Psoas muscle (tissue), 8 donors: ENCODE results near the gene RAD51B. TPM values are rescaled to one million over a fixed set of nuclear protein-coding genes. Genes with fewer than 3 reads are reported as not detected.

Source experiments
- ATAC-seq, 4 donors: fragments of 200-7000 bp; cut with Tn5 transposase; one replicate each; pipeline ENCODE4 v1.9.1; 2020; ENCODE audit warnings: moderate library complexity in 3 of 4, mild to moderate bottlenecking in 2 of 4
- DNase-seq, 2 donors: peaks; one replicate each; pipeline ENCODE4 v3.0.0-alpha.2; 2020
- H3K27ac ChIP-seq: fragments of 200-600 bp; one replicate; pipeline ENCODE4 v1.8.0; 2022
- H3K27me3 ChIP-seq, 3 donors: fragments of 200-600 bp in 1 of 3; one replicate each; pipeline versions ENCODE4 v1.6.1 to v1.8.0; 2013 to 2022; ENCODE audit warnings: low read length in 2 of 3, mild to moderate bottlenecking in 2 of 3, moderate library complexity in 1 of 3; ENCODE audit not compliant: insufficient read depth in 3 of 3
- H3K36me3 ChIP-seq, 2 donors: fragments of 200-600 bp in 1 of 2; one replicate each; pipeline versions ENCODE4 v1.6.1 to v1.8.0; 2013 to 2022; ENCODE audit warnings: low read depth in 1 of 2, mild to moderate bottlenecking in 1 of 2, moderate library complexity in 1 of 2; ENCODE audit not compliant: insufficient read depth in 1 of 2
- H3K4me1 ChIP-seq: fragments of 200-600 bp; one replicate; pipeline ENCODE4 v1.8.0; 2022
- H3K4me3 ChIP-seq: fragments of 200-600 bp; one replicate; pipeline ENCODE4 v1.8.0; 2022; ENCODE audit warnings: mild to moderate bottlenecking
- H3K9me3 ChIP-seq: fragments of 200-600 bp; one replicate; pipeline ENCODE4 v1.8.0; 2022
- WGBS, 3 donors: extraction: QIAGEN DNeasy Blood & Tissue Kit; methylation state at CpG; one replicate each; pipeline versions ENCODE4 v1.1.6 to v1.1.7; 2013; 5-methylcytosine and 5-hydroxymethylcytosine counted together
- intact Hi-C, 2 donors: fragments of 100-400 bp; cut with DNase I; formaldehyde crosslinking; loops; one replicate each; pipeline versions ENCODE4 v1.11.0 to v1.14.2; 2022
- polyA plus RNA-seq, 3 donors: library from polyadenylated mRNA; stranded (reverse); fragments of 200-250 nt; gene quantifications; one replicate each; pipeline ENCODE4 v1.2.3, GENCODE V29; 2013
- total RNA-seq, 4 donors: library from RNA; stranded (reverse); fragmentation: NEBNext Ultra II Directional in 2 of 4; extraction: Animal tissue kit (Norgen Biotek cat#: 25700) in 2 of 4; gene quantifications; one replicate each; pipeline versions ENCODE4 v1.2.1 to v1.2.4, GENCODE V29; 2021 to 2023
- TF ChIP-seq, protein P1 (sequence below): fragments of 200-600 bp; IDR thresholded peaks from one replicate; pipeline ENCODE4 v1.8.0; 2022; ENCODE audit warnings: antibody characterized with exemption
- donor health status: healthy with polysubstance abuse.
- donor health status: DM: no; HTN: no; CAD: no; lungs with moderate emphysema.
- donor health status: Bipolar disorder and iron deficiency.
- donor health status: healthy.
- donor health status: DM: yes; HTN: yes; CAD: no.
- donor health status: DM: no; HTN: no; CAD: no.
- donor health status: DM: no; HTN: no; CAD: no.
- donor health status: DM: yes; HTN: yes; CAD: no.

Gene RAD51B
- total and polyA plus RNA-seq, 7 donors = 0.60 to 7.2 (median 2.2) TPM

DNA sequence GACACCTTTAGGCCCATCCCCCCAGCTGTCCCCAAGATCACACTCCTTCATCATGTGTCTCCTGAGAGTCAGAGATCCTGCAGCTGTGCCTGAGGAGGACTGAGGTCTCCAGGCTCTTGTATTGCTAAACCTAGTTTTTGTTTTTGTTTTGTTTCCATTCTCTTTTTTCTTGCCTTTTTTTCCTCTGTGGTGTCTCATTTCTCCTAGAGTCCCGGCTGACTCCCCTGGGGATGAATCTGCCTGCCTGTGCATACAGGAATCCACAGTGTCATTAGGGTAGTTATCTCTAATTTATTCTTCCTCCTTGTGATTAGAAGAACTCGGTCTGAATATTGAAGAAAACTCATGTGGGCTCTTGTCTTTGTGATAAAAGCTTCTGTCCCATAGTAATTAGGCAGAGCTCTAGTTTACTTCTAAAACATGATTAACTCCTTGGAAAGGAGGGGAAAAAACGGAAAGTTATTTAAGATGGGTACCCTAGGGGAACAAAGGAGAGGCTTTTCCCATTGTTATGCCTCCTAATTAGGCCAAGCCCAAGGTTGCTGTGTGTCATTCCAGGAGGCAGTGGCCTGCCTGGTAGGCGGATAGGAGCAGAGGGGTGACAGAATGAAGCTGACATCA lies 630.1 kb downstream of the RAD51B start:
- Histone ChIP-seq H3K27me3 (no peaks in the 10 kb centered on the region), H3K9me3 (no peaks in the 10 kb centered on the region), H3K27ac (no peak overlapping the region), H3K4me1 (peaks cover 8% of the 10 kb centered on the region), H3K4me3 (no peak overlapping the region), H3K36me3 (no peaks in the 10 kb centered on the region)
- no peak for DNase-seq
- 59 to 68% (median 66%) methylated on average over 4 of the region's 4 CpGs for WGBS, 3 donors
- intact Hi-C loops = no loop called here
- ATAC-seq = peak in 1 of 4 donors; percentile 36
- TF ChIP-seq, protein P1, sequence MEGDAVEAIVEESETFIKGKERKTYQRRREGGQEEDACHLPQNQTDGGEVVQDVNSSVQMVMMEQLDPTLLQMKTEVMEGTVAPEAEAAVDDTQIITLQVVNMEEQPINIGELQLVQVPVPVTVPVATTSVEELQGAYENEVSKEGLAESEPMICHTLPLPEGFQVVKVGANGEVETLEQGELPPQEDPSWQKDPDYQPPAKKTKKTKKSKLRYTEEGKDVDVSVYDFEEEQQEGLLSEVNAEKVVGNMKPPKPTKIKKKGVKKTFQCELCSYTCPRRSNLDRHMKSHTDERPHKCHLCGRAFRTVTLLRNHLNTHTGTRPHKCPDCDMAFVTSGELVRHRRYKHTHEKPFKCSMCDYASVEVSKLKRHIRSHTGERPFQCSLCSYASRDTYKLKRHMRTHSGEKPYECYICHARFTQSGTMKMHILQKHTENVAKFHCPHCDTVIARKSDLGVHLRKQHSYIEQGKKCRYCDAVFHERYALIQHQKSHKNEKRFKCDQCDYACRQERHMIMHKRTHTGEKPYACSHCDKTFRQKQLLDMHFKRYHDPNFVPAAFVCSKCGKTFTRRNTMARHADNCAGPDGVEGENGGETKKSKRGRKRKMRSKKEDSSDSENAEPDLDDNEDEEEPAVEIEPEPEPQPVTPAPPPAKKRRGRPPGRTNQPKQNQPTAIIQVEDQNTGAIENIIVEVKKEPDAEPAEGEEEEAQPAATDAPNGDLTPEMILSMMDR = no peak

DNA sequence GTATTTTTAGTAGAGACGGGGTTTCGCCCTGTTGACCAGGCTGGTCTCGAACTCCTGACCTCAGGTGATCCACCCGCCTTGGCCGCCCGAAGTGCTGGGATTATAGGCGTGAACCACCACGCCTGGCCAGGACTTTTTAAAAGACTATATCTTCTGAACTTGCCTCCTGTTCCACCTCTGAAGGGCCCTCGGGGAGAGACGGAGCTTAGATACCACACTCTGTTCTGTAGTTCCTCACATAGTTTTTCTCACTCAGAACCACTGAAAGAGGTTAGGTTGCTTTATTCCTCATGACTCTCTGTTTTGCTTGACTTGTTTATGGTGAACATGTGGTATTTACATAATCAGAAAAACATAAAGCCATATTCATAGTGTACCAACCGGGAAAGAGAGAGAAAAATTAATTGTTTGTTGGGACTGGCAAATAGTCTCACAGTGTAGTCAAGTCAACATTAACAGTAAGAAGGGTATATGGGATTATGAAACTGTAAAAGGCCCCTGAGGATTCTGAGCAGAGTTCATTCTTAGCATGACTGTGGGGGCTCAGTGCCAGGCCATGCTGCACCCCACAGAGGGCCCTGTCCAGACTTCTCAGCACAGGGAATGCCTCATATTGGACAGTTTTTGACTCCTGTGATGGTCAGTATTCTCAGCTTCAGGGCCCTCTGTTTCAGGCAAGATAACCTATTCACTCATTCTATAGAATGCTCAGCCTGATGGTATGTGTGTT lies 631.0 kb downstream of the RAD51B start:
- no peaks in the 10 kb centered on the region for H3K27me3 ChIP-seq
- H3K36me3 ChIP-seq = no peaks in the 10 kb centered on the region
- 95 to 98% (median 97%) methylated on average over 11 of the region's 11 CpGs for WGBS, 3 donors
- DNase-seq (no peak), ATAC-seq (peak in 1 of 4 donors; percentile 17)
- no peaks in the 10 kb centered on the region for H3K4me1 ChIP-seq
- TF ChIP-seq, protein P1 = no peak
- no peaks in the 10 kb centered on the region for H3K9me3 ChIP-seq
- H3K27ac ChIP-seq = no peak overlapping the region
- intact Hi-C loops = no loop called here
- H3K4me3 ChIP-seq = no peak overlapping the region

DNA sequence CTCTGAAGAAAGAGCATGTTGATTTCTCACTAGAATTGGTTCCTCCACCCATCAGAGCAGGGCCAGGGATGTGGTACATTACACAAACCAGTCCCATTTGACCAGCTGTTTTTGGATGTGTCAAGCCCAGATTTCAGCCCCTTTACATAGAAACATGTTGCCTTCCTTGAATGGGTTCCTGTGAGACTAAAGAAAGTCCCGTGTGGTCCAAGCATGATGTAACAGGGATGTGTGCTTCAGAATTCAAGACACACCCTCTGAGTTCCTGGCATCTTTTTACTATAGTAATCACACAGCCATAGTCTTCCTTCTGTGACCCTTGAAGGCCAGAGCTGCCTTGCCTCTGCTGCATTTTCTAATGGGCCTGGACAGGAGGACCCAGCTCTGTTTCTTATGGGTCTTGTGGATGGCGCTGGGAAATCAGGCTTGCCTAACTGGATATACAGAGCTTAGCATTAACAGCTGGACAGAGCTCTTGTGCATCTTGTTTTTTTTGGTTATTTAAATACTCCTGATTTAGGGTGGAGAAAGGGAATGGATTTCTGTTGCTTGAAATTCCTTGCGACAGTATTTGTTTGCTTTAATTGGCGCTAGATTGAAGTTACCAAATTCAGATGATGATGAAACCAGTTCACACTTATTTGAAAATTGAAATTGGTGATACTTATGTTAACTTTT lies 632.3 kb downstream of the RAD51B start:
- WGBS, 3 donors = 71 to 81% (median 76%) methylated on average over 4 of the region's 4 CpGs
- H3K36me3 ChIP-seq = no peaks in the 10 kb centered on the region
- H3K4me3 ChIP-seq = no peak overlapping the region
- no peaks in the 10 kb centered on the region for H3K4me1 ChIP-seq
- no peaks in the 10 kb centered on the region for H3K27me3 ChIP-seq
- H3K9me3 ChIP-seq = no peaks in the 10 kb centered on the region
- TF ChIP-seq, protein P1 = no peak
- ATAC-seq (peak; percentile 62 to 85 (median 75)), DNase-seq (peak; percentile 36 to 38)
- intact Hi-C loops = no loop called here
- peak overlapping the region; percentile 30 for H3K27ac ChIP-seq

DNA sequence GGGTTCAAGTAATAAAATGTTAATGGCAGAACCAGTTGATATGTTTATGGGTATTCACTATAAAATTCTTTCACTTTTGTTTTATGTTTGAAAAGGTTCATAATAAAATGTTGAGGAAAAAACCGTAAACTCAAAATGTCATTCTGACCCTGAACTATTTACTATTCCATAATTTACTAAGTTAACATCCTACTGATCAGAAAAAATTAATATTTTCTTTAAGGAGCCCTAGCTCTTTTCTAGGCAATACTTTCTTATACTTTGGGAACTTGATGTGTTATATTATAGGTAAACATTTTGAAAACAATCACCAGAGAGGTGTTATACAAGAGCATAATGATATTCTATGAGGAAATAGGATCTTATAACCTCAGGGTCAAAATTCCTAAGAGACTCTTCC lies 638.7 kb downstream of the RAD51B start:
- Histone ChIP-seq H3K27ac (peak overlapping the region; percentile 62), H3K4me1 (peaks cover 25% of the 10 kb centered on the region), H3K36me3 (no peaks in the 10 kb centered on the region), H3K9me3 (no peaks in the 10 kb centered on the region), H3K27me3 (no peaks in the 10 kb centered on the region), H3K4me3 (no peak overlapping the region)
- DNase-seq (no peak), ATAC-seq (no peak)
- intact Hi-C loops = no loop called here
- 0 to 63% (median 51%) methylated on average over 1 of the region's 1 CpG for WGBS, 3 donors
- TF ChIP-seq, protein P1 = no peak
